Prostate gland (tissue), 2 donors: ENCODE data around the gene ZNF609.

Experiments used
- CTCF ChIP-seq, 4 experiments: fragments of 200-600 bp in 2 of 4; fragments of 450-650 bp in 2 of 4; sonication (generic) in 2 of 4; IDR thresholded peaks; 1 replicate in 3 of 4; 2 replicates in 1 of 4; pipeline ENCODE4 v1.5.1; 2016 to 2019; ENCODE audit warnings: antibody characterized with exemption in 4 of 4, mild to moderate bottlenecking in 2 of 4, moderate library complexity in 2 of 4
- POLR2A ChIP-seq: fragments of 450-650 bp; IDR thresholded peaks from one replicate; pipeline ENCODE4 v1.6.1; 2016; ENCODE audit warnings: antibody characterized with exemption, mild to moderate bottlenecking

DNA sequence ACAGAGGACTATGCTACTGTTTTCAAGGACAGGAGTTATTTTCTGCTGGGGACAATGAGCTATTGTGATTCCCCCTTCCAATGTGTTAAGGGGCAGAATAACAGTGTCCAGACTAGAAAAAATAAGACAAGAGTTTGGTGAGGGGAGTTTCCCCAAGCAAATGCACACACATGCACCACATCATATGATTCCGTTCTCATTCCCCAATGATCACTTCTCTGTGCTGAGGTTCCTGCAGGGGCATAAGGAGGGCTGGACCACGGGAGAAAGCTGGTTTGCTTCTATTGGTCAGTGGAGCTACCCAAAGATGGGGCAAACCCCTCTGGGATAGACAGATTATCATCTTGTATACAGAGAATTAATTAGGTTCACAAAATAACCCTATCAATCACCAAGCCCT, 234.4 kb downstream of the ZNF609 start:
- TF ChIP-seq CTCF (IDR thresholded peaks at IDR 0.05) (no peak), POLR2A (no peak)
